ENCODE results near the gene SLC5A11. TPM values are rescaled to one million over a fixed set of nuclear protein-coding genes. Genes with fewer than 3 reads are reported as not detected.

The SLC5A11 gene
- total RNA-seq, 1 donor from 2014 or later: not detected

GRCh38 chr16:24871891-24872290 lies 26.1 kb downstream of the SLC5A11 start:
- H3K4me3 Mint-ChIP-seq (ENCODE audit: unreplicated experiment): no peak overlapping the region
- H3K4me1 Mint-ChIP-seq (ENCODE audit: low read depth, unreplicated experiment): no peaks in the 10 kb centered on the region
- H3K27ac Mint-ChIP-seq (ENCODE audit: unreplicated experiment): no peak overlapping the region
- no peak for DNase-seq
- H3K36me3 Mint-ChIP-seq (ENCODE audit: unreplicated experiment): peaks cover 4% of the 10 kb centered on the region
- TF ChIP-seq CTCF (IDR thresholded peaks at IDR 0.05; ENCODE audit: partially characterized antibody, unreplicated experiment): no peak
- H3K27me3 Mint-ChIP-seq (ENCODE audit: unreplicated experiment): no peaks in the 10 kb centered on the region
- peaks cover 3% of the 10 kb centered on the region for H3K9me3 Mint-ChIP-seq (ENCODE audit: unreplicated experiment)

GRCh38 chr16:24873028-24873427 lies 27.3 kb downstream of the SLC5A11 start:
- Mint-ChIP-seq H3K4me3 (ENCODE audit: unreplicated experiment) (no peak overlapping the region), H3K9me3 (ENCODE audit: unreplicated experiment) (peaks cover 3% of the 10 kb centered on the region), H3K4me1 (ENCODE audit: low read depth, unreplicated experiment) (no peaks in the 10 kb centered on the region), H3K36me3 (ENCODE audit: unreplicated experiment) (peaks cover 4% of the 10 kb centered on the region), H3K27ac (ENCODE audit: unreplicated experiment) (no peak overlapping the region), H3K27me3 (ENCODE audit: unreplicated experiment) (no peaks in the 10 kb centered on the region)
- TF ChIP-seq CTCF (IDR thresholded peaks at IDR 0.05; ENCODE audit: partially characterized antibody, unreplicated experiment): no peak
- DNase-seq: no peak

GRCh38 chr16:24875466-24875865 lies 29.7 kb downstream of the SLC5A11 start:
- no peaks in the 10 kb centered on the region for H3K27me3 Mint-ChIP-seq (ENCODE audit: unreplicated experiment)
- peaks cover 3% of the 10 kb centered on the region for H3K9me3 Mint-ChIP-seq (ENCODE audit: unreplicated experiment)
- no peak for TF ChIP-seq CTCF (IDR thresholded peaks at IDR 0.05; ENCODE audit: partially characterized antibody, unreplicated experiment)
- H3K27ac Mint-ChIP-seq (ENCODE audit: unreplicated experiment): no peak overlapping the region
- no peak for DNase-seq
- peaks cover 4% of the 10 kb centered on the region for H3K36me3 Mint-ChIP-seq (ENCODE audit: unreplicated experiment)
- H3K4me3 Mint-ChIP-seq (ENCODE audit: unreplicated experiment): no peak overlapping the region
- no peaks in the 10 kb centered on the region for H3K4me1 Mint-ChIP-seq (ENCODE audit: low read depth, unreplicated experiment)

GRCh38 chr16:24876231-24876630 lies 30.5 kb downstream of the SLC5A11 start:
- no peaks in the 10 kb centered on the region for H3K9me3 Mint-ChIP-seq (ENCODE audit: unreplicated experiment)
- no peak for TF ChIP-seq CTCF (IDR thresholded peaks at IDR 0.05; ENCODE audit: partially characterized antibody, unreplicated experiment)
- no peaks in the 10 kb centered on the region for H3K27me3 Mint-ChIP-seq (ENCODE audit: unreplicated experiment)
- H3K27ac Mint-ChIP-seq (ENCODE audit: unreplicated experiment): no peak overlapping the region
- DNase-seq: no peak
- peaks cover 4% of the 10 kb centered on the region for H3K36me3 Mint-ChIP-seq (ENCODE audit: unreplicated experiment)
- no peaks in the 10 kb centered on the region for H3K4me1 Mint-ChIP-seq (ENCODE audit: low read depth, unreplicated experiment)
- no peak overlapping the region for H3K4me3 Mint-ChIP-seq (ENCODE audit: unreplicated experiment)

- peaks cover 4% of the 10 kb centered on the region for H3K36me3 Mint-ChIP-seq (ENCODE audit: unreplicated experiment)
- DNase-seq: no peak
- H3K4me3 Mint-ChIP-seq (ENCODE audit: unreplicated experiment): no peak overlapping the region
- H3K4me1 Mint-ChIP-seq (ENCODE audit: low read depth, unreplicated experiment): no peaks in the 10 kb centered on the region
- H3K9me3 Mint-ChIP-seq (ENCODE audit: unreplicated experiment): no peaks in the 10 kb centered on the region
- H3K27me3 Mint-ChIP-seq (ENCODE audit: unreplicated experiment): no peaks in the 10 kb centered on the region
- TF ChIP-seq CTCF (IDR thresholded peaks at IDR 0.05; ENCODE audit: partially characterized antibody, unreplicated experiment): no peak
- no peak overlapping the region for H3K27ac Mint-ChIP-seq (ENCODE audit: unreplicated experiment)
Measured at GRCh38 chr16:24879684-24880083, 33.9 kb downstream of the SLC5A11 start.

All from glutamatergic neuron (in vitro differentiated cells).